Pancreas (tissue), 10 donors: Measurements from ENCODE around the gene SGSM1. TPM values are rescaled to one million over a fixed set of nuclear protein-coding genes. Genes with fewer than 3 reads are reported as not detected.

Experiments
- ATAC-seq, 4 donors: fragments of 200-7000 bp; cut with Tn5 transposase; one replicate each; pipeline versions ENCODE4 v1.8.0 to v1.9.1; 2020; ENCODE audit warnings: mild to moderate bottlenecking in 4 of 4, moderate library complexity in 4 of 4
- DNase-seq, 6 donors: peaks; one replicate each; pipeline ENCODE4 v3.0.0-alpha.2; 2020
- FAIRE-seq: peaks from 2 replicates; lab custom pipeline; 2012; peaks lifted over from hg19 to GRCh38; lab: Jason Lieb, UNC
- H3K27ac ChIP-seq, 4 donors: fragments of 200-600 bp; sonication (generic); 1 replicate in 3 of 4; 2 replicates in 1 of 4; pipeline versions ENCODE4 v1.5.0 to v1.8.0; 2020
- H3K27me3 ChIP-seq, 4 donors: fragments of 200-600 bp; one replicate each; pipeline ENCODE4 v1.8.0; 2021
- H3K36me3 ChIP-seq, 3 donors: fragments of 200-600 bp; sonication (generic) in 1 of 3; one replicate each; pipeline versions ENCODE4 v1.5.0 to v1.8.0; 2020 to 2021
- H3K4me1 ChIP-seq, 3 donors: fragments of 200-600 bp; one replicate each; pipeline ENCODE4 v1.8.0; 2021
- H3K4me3 ChIP-seq, 4 donors: fragments of 200-600 bp; sonication (generic) in 2 of 4; one replicate each; pipeline versions ENCODE4 v1.5.0 to v1.8.0; 2020 to 2021
- H3K9me3 ChIP-seq, 4 donors: fragments of 200-600 bp; one replicate each; pipeline ENCODE4 v1.8.0; 2021
- WGBS, 2 donors: extraction: QIAGEN DNeasy Blood & Tissue Kit; methylation state at CpG; one replicate each; pipeline ENCODE4 v1.1.7; 2013; 5-methylcytosine and 5-hydroxymethylcytosine counted together
- intact Hi-C, 3 donors: fragments of 100-400 bp; cut with DNase I; formaldehyde crosslinking; loops; one replicate each; pipeline versions ENCODE4 v1.11.1 to v1.14.2; 2022
- polyA plus RNA-seq, 2 donors: library from polyadenylated mRNA; stranded (reverse); fragments of 200-250 nt; gene quantifications; one replicate each; pipeline ENCODE4 v1.2.3, GENCODE V29; 2013
- total RNA-seq, 6 donors: library from RNA; stranded (reverse); fragmentation: NEBNext Ultra II Directional in 4 of 6; extraction: Animal tissue kit (Norgen Biotek cat#: 25700) in 4 of 6; gene quantifications; one replicate each; pipeline versions ENCODE4 v1.2.1 to v1.2.4, GENCODE V29; 2021 to 2023
- TF ChIP-seq, protein P1 (sequence below), 4 donors: fragments of 200-600 bp; sonication (generic) in 3 of 4; IDR thresholded peaks; one replicate each; pipeline versions ENCODE4 v1.5.0 to v1.8.0; 2021; ENCODE audit warnings: antibody characterized with exemption in 4 of 4
- donor health status: healthy with polysubstance abuse.
- donor health status: DM: no; HTN: no; CAD: no; lungs with moderate emphysema.
- donor health status: DM: no; HTN: no; CAD: no.
- donor health status: control.
- donor health status: control.
- donor health status: Bipolar disorder and iron deficiency.
- donor health status: DM: yes; HTN: yes; CAD: no.
- donor health status: DM: no; HTN: no; CAD: no.
- donor health status: DM: no; HTN: no; CAD: no.
- donor health status: DM: yes; HTN: yes; CAD: no.

SGSM1 gene
- total and polyA plus RNA-seq, 8 donors = 1.6 to 5.1 (median 2.5) TPM

DNA sequence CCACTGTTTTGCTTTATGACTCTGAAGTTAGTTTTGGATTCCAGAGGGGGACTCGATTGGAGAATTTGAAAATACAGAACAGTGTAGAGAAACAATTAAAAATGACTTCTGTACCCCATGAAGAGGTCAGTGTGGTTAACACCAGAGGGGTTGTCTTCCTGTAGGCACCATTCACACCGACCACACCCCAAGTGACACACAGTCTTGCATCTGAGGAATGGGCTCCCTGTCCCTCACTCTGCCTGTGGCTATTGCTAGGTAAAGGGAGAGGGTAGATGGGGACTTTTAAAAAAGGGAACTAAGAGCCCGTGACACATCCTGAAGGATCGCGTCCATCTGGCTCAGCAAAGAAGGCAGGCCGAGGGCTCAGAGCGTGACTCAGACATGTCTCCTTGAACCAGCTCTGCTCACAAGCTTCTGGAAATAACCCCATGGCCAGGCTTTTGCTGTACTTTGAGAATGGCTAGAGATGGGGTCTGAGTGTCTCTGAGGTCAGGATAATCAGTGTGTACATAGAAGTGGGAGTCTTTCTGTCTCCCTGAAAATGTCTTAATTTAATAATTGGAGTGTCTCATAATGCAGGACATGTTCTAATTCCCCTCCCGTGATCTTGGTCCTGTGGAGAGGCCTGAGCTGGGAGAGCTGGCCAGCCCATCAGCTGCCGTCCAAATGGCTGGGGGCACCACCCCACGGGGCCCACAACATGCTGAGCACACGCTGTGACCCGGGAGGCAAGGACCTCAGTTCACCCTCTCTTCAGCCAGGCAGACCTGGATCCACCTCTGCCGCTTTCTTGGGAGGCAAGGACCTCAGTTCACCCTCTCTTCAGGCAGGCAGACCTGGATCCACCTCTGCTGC, 39.3 kb downstream of the SGSM1 start:
- H3K4me3 ChIP-seq = no peak overlapping the region
- intact Hi-C loops = loop anchor here in 2 of 3 donors (5.0 kb wide), 1 partner anchor 73 kb away; the partner anchor contains the start of gene PIWIL3 (in 2 of the 2)
- no peaks in the 10 kb centered on the region for H3K36me3 ChIP-seq
- no peaks in the 10 kb centered on the region for H3K27me3 ChIP-seq
- no peak overlapping the region for H3K27ac ChIP-seq
- ATAC-seq (peak in 1 of 4 donors; percentile 7), FAIRE-seq (no peak), DNase-seq (no peak)
- TF ChIP-seq, protein P1, sequence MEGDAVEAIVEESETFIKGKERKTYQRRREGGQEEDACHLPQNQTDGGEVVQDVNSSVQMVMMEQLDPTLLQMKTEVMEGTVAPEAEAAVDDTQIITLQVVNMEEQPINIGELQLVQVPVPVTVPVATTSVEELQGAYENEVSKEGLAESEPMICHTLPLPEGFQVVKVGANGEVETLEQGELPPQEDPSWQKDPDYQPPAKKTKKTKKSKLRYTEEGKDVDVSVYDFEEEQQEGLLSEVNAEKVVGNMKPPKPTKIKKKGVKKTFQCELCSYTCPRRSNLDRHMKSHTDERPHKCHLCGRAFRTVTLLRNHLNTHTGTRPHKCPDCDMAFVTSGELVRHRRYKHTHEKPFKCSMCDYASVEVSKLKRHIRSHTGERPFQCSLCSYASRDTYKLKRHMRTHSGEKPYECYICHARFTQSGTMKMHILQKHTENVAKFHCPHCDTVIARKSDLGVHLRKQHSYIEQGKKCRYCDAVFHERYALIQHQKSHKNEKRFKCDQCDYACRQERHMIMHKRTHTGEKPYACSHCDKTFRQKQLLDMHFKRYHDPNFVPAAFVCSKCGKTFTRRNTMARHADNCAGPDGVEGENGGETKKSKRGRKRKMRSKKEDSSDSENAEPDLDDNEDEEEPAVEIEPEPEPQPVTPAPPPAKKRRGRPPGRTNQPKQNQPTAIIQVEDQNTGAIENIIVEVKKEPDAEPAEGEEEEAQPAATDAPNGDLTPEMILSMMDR (IDR thresholded peaks at IDR 0.05) = no peak
- 84 to 85% methylated on average over 13 of the region's 13 CpGs for WGBS, 2 donors
- H3K4me1 ChIP-seq = peaks cover 0 to 6% (median 0%) of the 10 kb centered on the region in 3 donors
- no peaks in the 10 kb centered on the region for H3K9me3 ChIP-seq

DNA sequence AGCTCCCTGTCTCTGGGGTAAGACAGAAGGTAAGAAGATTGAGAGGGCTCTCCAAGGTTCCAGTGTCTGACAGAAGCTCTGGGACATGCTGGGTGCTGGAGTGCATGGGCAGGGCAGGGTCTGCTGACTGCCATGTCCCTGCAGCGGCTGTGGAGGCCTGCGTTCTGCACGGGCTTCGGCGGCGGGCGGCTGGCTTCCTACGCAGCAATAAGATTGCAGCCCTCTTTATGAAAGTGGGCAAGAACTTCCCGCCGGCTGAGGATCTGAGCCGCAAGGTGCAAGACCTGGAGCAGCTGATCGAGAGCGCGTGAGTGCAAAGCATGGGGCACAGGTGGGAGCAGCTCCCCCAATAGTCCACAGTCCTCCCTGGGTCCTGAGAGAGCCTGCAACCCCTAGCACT, 41.5 kb downstream of the SGSM1 start:
- no peaks in the 10 kb centered on the region for H3K36me3 ChIP-seq
- no peak overlapping the region for H3K4me3 ChIP-seq
- H3K27me3 ChIP-seq = no peaks in the 10 kb centered on the region
- intact Hi-C loops = loop anchor here in 2 of 3 donors (5.0 kb wide), 1 partner anchor 75 kb away; the partner anchor contains the start of gene PIWIL3 (in 2 of the 2)
- peaks cover 0 to 3% (median 0%) of the 10 kb centered on the region in 3 donors for H3K4me1 ChIP-seq
- no peaks in the 10 kb centered on the region for H3K9me3 ChIP-seq
- FAIRE-seq = no peak
- H3K27ac ChIP-seq = no peak overlapping the region
- no peak for DNase-seq
- WGBS, 2 donors = 97 to 98% methylated on average over 11 to 14 of the region's 14 CpGs
- no peak for ATAC-seq
- TF ChIP-seq, protein P1 (IDR thresholded peaks at IDR 0.05) = no peak

DNA sequence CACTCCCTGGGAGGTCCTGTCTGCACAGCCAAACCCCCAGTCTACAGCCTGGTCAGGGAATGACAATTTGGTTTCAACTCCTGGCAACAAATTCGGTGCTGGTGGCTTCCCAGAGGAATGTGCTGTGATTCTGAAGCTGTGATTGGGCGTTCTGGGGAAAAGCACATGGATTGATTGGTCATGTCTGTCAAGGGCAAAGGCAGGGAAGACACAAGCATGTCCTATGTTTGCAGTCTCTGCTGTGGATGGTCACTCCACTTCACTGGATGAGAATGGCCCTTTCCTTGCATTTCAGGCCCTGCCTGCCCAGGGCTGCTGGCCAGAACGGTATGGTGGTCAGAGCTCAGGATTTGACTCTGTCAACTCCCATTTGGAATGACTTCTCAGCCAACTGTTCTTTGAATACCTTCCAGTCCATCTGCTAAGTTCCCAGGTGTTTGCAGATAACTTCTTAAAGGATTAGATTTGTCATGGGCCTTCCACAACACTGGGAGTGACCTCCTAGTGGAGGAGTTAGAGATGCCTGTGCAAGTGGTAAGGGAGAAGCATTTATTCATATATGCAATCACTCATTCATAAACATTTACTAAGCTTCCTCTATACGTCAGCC, 42.7 kb downstream of the SGSM1 start:
- peaks cover 0 to 3% (median 0%) of the 10 kb centered on the region in 3 donors for H3K4me1 ChIP-seq
- peak overlapping the region in 1 of 4 donors; percentile 11 for H3K27ac ChIP-seq
- ATAC-seq (peak; percentile 73 to 87 (median 80)), FAIRE-seq (no peak), DNase-seq (peak in 4 of 6 donors; percentile 47 to 62 (median 55))
- WGBS, 2 donors = 28 to 40% methylated on average over 4 of the region's 4 CpGs
- no peaks in the 10 kb centered on the region for H3K27me3 ChIP-seq
- no peaks in the 10 kb centered on the region for H3K36me3 ChIP-seq
- TF ChIP-seq, protein P1 (IDR thresholded peaks at IDR 0.05) = no peak
- H3K4me3 ChIP-seq = no peak overlapping the region
- no peaks in the 10 kb centered on the region for H3K9me3 ChIP-seq
- intact Hi-C loops = loop anchor here in 2 of 3 donors (5.0 kb wide), 1 partner anchor 76 kb away; the partner anchor contains the start of gene PIWIL3 (in 2 of the 2)

DNA sequence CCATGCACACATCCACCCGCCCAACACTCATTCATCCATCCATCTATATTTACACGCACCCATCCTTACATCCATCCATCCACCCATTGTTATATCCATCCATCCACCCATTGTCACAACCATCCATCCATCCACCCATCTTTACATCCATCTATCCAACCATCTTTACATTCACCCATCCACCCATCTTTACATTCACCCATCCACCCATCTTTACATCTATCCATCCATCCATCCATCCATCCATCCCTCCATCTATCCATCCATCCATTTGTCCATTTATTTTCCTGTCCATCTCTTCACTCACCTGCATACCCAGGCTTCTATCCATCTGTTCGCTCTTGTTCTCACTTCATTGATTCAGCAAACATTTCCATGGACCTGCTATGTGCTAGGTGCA, 49.8 kb downstream of the SGSM1 start:
- H3K36me3 ChIP-seq = peaks cover 0 to 17% (median 0%) of the 10 kb centered on the region in 3 donors
- no peak for DNase-seq
- H3K27ac ChIP-seq = no peak overlapping the region
- FAIRE-seq = no peak
- TF ChIP-seq, protein P1 (IDR thresholded peaks at IDR 0.05) = no peak
- no peak overlapping the region for H3K4me3 ChIP-seq
- intact Hi-C loops = no loop called here
- no peaks in the 10 kb centered on the region for H3K27me3 ChIP-seq
- WGBS, 2 donors = 91 to 95% methylated on average over 3 of the region's 3 CpGs
- H3K4me1 ChIP-seq = no peaks in the 10 kb centered on the region
- ATAC-seq = no peak
- H3K9me3 ChIP-seq = no peaks in the 10 kb centered on the region
